ENCODE data around the gene NOP16. TPM values are rescaled to one million over a fixed set of nuclear protein-coding genes. Genes with fewer than 3 reads are reported as not detected.

NOP16 gene
- total RNA-seq, 1 donor from 2014 or later: 13.6 TPM

GRCh38 chr5:176383961-176384360, 4.4 kb downstream of the NOP16 start:
- intact Hi-C loops (cut with DNase I): no loop called here
- Histone ChIP-seq H3K27me3 (no peaks in the 10 kb centered on the region), H3K9me3 (no peaks in the 10 kb centered on the region), H3K36me3 (peaks cover 39% of the 10 kb centered on the region), H3K4me3 (no peak overlapping the region), H3K27ac (no peak overlapping the region), H3K4me1 (no peaks in the 10 kb centered on the region)
- TF ChIP-seq, protein P1, sequence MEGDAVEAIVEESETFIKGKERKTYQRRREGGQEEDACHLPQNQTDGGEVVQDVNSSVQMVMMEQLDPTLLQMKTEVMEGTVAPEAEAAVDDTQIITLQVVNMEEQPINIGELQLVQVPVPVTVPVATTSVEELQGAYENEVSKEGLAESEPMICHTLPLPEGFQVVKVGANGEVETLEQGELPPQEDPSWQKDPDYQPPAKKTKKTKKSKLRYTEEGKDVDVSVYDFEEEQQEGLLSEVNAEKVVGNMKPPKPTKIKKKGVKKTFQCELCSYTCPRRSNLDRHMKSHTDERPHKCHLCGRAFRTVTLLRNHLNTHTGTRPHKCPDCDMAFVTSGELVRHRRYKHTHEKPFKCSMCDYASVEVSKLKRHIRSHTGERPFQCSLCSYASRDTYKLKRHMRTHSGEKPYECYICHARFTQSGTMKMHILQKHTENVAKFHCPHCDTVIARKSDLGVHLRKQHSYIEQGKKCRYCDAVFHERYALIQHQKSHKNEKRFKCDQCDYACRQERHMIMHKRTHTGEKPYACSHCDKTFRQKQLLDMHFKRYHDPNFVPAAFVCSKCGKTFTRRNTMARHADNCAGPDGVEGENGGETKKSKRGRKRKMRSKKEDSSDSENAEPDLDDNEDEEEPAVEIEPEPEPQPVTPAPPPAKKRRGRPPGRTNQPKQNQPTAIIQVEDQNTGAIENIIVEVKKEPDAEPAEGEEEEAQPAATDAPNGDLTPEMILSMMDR (IDR thresholded peaks at IDR 0.05): no peak
- ATAC-seq: no peak
- no peak for DNase-seq

GRCh38 chr5:176383248-176383905, 5.0 kb downstream of the NOP16 start:
- intact Hi-C loops (cut with DNase I): no loop called here
- Histone ChIP-seq H3K4me1 (no peaks in the 10 kb centered on the region), H3K27me3 (no peaks in the 10 kb centered on the region), H3K9me3 (no peaks in the 10 kb centered on the region), H3K4me3 (no peak overlapping the region), H3K36me3 (peaks cover 39% of the 10 kb centered on the region), H3K27ac (no peak overlapping the region)
- ATAC-seq: no peak
- TF ChIP-seq, protein P1 (IDR thresholded peaks at IDR 0.05): no peak
- no peak for DNase-seq

- Histone ChIP-seq H3K36me3 (peaks cover 39% of the 10 kb centered on the region), H3K4me1 (no peaks in the 10 kb centered on the region), H3K9me3 (no peaks in the 10 kb centered on the region), H3K27me3 (no peaks in the 10 kb centered on the region), H3K4me3 (no peak overlapping the region), H3K27ac (no peak overlapping the region)
- DNase-seq: no peak
- TF ChIP-seq, protein P1 (IDR thresholded peaks at IDR 0.05): no peak
- ATAC-seq: peak; percentile 6
- intact Hi-C loops (cut with DNase I): no loop called here
These were observed 5.7 kb downstream of the NOP16 start for GRCh38 chr5:176382721-176383120.

- ATAC-seq (no peak), DNase-seq (peak; percentile 31)
- H3K4me3 ChIP-seq: no peak overlapping the region
- H3K4me1 ChIP-seq: no peaks in the 10 kb centered on the region
- intact Hi-C loops (cut with DNase I): no loop called here
- no peaks in the 10 kb centered on the region for H3K9me3 ChIP-seq
- peaks cover 39% of the 10 kb centered on the region for H3K36me3 ChIP-seq
- H3K27me3 ChIP-seq: no peaks in the 10 kb centered on the region
- TF ChIP-seq, protein P1 (IDR thresholded peaks at IDR 0.05): no peak
- no peak overlapping the region for H3K27ac ChIP-seq
These were observed 6.4 kb downstream of the NOP16 start for GRCh38 chr5:176381979-176382378.

DNA sequence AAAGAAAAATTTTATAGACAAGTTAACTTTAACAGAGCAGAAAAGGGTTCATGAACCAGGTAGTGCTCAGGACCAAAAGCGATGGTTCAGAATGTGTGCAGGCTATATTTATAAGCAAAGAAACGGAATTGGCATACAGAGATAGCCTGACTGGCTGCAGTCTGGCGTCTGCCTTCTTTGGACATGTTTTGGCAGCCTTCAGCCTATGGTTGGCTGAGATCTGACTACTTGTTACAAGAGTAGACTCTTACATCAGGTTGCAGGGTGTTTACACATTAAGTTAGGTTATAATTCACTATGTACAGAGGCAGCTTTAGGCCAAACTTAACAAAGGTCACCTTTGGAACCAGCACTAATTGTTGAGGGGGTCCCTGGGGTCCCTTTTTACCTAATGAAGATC, 7.0 kb downstream of the NOP16 start:
- Histone ChIP-seq H3K36me3 (peaks cover 39% of the 10 kb centered on the region), H3K4me3 (no peak overlapping the region), H3K9me3 (no peaks in the 10 kb centered on the region), H3K27me3 (no peaks in the 10 kb centered on the region), H3K27ac (no peak overlapping the region), H3K4me1 (no peaks in the 10 kb centered on the region)
- ATAC-seq (no peak), DNase-seq (no peak)
- intact Hi-C loops (cut with DNase I): no loop called here
- TF ChIP-seq, protein P1 (IDR thresholded peaks at IDR 0.05): no peak

DNA sequence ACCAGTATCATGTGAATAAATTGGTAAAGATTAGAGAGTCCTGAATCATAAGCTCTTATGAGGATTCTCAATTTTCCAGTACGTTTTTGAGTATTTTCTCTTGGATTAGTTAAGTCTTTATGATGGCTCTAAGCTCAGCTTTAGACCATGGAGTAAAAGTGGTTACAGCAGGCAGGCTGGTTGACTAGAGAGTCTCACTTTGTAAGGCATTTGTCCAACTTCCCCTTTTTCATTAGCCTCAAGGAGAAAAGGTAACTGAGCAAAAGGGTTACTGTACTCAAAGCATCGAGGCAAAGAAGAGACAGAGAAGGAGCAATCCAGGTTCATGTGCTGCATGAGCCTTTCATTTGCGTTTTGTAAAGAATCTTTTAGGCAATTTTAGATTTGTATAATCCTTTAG, 8.5 kb downstream of the NOP16 start:
- H3K27ac ChIP-seq: no peak overlapping the region
- no peak for ATAC-seq
- H3K36me3 ChIP-seq: peaks cover 27% of the 10 kb centered on the region
- no peaks in the 10 kb centered on the region for H3K4me1 ChIP-seq
- intact Hi-C loops (cut with DNase I): no loop called here
- H3K4me3 ChIP-seq: no peak overlapping the region
- H3K27me3 ChIP-seq: no peaks in the 10 kb centered on the region
- no peak for DNase-seq
- H3K9me3 ChIP-seq: no peaks in the 10 kb centered on the region
- TF ChIP-seq, protein P1 (IDR thresholded peaks at IDR 0.05): no peak
